HG03460 (cell line): ENCODE data around the gene SPATA16.
"Not testable (repeated sequence)": the region's sequence is repeated elsewhere in the genome, so short reads cannot be mapped to it uniquely, and the experiment has no call there.

Experiments used
- ATAC-seq: cut with Tn5 transposase; IDR thresholded peaks from one replicate; pipeline ENCODE4 v1.9.1; 2021; ENCODE audit not compliant: unreplicated experiment

The SPATA16 gene, protein sequence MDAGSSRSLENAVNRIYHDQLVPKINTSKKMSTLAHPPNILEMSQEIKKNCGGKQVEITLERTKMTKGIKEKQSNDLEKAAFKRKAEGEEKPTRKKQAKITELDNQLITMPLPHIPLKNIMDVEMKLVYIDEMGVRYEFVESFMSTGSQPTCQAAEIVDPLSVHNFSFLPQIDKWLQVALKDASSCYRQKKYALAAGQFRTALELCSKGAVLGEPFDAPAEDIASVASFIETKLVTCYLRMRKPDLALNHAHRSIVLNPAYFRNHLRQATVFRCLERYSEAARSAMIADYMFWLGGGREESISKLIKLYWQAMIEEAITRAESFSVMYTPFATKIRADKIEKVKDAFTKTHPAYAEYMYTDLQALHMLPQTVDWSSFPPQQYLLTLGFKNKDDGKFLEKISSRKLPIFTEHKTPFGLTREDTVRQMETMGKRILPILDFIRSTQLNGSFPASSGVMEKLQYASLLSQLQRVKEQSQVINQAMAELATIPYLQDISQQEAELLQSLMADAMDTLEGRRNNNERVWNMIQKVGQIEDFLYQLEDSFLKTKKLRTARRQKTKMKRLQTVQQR

DNA sequence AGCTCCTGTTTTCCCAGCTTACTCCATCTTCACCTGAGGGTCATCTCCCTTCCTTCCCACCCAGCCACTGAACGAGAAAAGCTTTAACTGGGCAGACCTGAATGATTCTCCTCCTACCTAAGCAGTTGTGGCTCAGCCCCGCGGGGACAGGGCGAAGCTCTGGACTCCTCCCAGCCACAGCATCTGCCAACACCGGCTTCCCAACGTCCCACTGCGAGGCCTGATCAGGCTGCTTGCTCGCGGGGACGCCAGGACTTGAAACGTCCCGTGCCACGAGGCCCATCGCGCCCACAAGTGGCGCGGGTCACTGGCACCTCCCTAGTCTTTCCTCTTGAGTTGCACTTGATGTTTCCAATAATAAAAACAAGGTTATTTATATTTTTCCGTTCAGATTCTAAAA, at the start of gene SPATA16:
SPATA16 (minus strand) TSS at position 250 of the 400 bp plus-strand sequence. CDS start 23,504 bp downstream, outside the sequence.
- ATAC-seq: no peak

DNA sequence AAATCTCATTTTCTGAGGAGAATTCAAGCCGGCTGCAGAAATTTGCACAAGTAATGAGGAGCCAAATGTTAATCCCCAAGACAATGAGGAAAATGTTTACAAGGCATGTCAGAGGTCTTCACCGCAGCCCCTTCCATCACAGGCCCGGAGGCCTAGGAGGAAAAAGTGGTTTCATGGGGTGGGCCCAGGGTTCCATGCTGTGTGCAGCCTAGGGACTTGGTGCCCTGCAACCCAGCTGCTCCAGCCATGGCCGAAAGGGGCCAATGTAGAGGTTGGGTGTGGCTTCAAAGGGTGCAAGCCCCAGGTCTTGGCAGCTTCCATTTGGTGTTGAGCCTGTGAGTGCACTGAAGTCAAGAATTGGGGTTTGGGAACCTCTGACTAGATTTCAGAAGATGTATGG, 42.0 kb upstream of the SPATA16 start:
- ATAC-seq: not testable (repeated sequence)

DNA sequence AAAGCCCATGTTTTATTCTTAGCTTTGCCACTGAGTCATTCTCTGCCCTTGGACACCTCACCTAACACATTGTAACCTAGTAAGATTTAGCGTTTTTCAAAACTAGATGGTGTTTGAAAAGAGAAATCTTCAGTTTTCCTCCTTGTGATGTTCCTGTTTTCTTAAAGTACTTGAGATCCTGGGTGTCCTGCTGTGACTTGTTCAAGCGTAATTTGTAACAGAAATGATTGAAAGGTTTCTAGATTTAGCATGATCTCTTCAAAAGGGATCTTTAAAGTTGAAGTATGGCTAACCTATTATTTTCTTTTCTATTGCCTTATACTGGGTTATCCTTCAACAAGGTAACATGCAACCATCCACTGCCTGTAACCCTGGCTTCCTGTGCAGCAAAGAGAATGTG, 32.6 kb upstream of the SPATA16 start:
- no peak for ATAC-seq

DNA sequence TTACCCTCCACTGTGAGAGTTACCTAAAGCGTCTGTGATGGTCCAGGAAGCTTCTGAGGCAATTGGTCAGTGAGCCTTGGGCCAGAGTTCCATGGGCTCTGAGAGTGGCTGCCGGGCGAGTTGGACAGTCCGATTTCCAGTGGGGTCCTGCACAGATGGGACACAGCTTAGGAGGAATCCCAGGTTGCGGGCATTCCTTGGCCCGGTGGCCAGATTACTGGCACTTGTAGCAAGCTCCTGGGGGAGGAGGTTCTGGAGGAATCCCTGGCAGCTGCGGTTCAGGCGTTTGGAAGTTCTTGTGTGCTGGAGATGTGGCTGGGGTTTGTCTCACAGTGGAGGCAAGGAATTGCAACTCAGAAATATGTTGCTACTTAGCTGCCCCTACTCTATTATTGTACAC, 18.1 kb upstream of the SPATA16 start:
- ATAC-seq: not testable (repeated sequence)

DNA sequence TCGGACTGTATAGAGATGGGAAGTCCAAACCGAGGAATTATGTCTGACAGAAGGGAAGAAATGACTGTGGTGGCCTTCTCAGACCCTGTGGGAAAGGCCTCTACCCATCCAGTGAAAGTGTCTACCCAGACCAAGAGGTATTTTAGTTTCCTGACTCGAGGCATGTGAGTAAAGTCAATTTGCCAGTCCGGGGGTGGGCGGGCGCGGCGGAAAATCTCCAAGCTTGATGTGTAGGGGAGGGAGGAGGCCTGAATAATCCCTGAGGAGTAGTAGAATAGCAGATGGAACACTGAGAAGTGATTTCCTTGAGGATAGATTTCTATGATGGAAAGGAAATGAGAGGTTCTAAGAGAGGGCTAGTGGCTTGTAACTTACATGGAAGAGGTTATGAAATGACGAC, 15.5 kb upstream of the SPATA16 start:
- not testable (repeated sequence) for ATAC-seq

DNA sequence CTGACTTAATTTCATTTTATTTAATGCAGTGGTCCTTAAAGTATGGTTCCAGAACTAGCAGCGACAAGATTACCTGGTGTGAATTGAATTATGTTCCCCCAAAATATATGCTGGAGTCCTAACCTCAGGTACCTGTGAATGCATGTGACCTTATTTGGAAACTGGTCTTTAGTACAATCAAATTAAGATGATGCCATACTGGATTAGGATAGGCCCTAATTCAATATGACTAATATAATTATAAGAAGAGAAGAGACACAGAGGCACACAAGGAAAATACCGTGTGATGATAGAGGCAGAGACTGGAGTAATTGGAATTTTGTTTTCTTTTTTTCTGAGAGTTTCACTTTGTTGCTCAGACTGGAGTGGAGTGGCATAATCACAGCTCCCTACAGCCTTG, 12.6 kb upstream of the SPATA16 start:
- ATAC-seq: no peak

DNA sequence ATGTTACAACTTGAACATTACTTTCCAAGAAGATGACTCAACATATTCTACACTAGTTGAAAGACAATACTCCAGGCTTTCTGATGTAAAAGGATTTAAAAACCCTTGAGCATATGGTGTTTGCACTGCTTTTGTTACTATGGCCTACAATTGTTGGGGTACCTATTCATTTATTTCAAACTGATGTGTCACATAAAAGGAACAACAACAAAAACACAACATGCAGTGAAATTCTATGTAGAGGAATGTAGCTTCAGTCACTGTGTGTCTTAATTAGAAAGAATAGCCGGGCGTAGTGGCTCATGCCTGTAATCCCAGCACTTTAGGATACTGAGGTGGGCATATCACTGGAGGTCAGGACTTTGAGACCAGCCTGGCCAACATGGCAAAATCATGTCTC, 1.6 kb downstream of the SPATA16 start:
- ATAC-seq: no peak

DNA sequence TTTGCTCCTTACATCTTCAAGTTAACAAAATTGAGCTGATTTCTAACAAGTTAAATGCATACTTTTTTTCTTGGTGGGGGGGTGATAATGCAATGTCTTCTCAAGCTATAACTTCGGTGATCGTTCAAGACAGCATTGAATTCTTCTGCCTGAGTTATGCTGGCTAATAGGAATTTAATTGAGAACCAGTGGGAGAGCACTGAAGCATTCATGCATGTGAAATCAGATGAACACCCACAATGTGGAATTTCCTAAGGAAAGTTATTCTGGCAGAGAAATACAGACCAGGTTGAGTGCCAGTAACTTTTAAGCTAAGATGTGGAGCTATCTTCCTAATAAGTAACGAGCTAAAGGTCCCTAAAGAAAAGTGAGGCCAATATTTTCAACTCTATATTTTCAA, 3.0 kb downstream of the SPATA16 start:
- no peak for ATAC-seq

DNA sequence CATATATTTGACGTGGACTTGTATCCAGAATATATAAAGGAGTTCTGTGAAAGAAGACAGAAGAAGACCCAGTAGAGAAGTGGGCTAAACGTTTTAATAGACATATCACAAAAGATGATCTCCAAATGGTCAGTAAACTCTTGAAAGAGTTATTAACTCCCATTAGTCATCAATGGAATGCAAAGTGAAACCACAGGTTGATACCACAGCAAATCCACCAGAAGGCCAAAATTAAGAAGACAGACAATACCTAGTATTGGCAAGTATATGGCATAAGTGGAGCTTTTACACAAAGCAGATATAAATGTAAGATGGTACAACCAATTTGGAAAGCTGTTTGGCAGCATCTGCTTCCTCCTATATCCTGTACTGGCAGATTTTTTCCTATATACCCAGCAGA, 6.0 kb downstream of the SPATA16 start:
- ATAC-seq: no peak

DNA sequence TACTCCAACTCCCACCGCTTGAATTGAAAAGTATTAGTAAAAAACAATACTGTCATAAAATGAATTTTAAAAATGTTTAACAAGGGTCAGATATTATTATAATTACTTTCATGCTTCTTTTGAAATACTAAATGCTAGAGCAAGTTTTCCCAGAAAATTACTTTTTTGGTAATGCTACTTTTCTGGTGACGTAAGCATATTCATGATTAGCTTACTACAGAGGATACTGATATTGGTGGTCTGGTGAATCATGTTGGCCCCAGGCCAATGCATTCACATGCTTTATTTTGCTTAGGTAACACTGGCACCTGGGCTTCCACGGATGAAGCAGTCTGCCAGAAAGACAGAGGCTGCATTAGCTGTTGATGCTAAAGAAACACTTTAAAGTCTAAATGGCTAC, 12.4 kb downstream of the SPATA16 start:
- no peak for ATAC-seq

DNA sequence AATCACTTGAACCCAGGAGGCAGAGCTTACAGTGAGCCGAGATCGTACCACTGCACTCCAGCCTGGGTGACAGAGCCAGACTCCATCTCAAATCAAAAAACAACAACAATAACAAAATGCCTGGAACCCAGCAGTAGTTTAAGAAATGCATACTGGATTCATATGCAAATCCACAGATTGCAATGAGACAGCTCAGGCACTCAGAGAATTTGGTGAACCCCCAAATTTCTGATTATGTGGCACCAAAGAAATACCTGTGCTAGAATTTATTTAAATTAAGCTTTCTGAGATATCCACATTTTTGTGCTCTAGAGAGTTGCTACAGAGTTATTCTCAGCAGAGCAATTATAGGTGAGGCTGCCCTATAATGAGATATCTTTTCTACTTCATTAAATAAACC, 29.7 kb downstream of the SPATA16 start:
- ATAC-seq: no peak

DNA sequence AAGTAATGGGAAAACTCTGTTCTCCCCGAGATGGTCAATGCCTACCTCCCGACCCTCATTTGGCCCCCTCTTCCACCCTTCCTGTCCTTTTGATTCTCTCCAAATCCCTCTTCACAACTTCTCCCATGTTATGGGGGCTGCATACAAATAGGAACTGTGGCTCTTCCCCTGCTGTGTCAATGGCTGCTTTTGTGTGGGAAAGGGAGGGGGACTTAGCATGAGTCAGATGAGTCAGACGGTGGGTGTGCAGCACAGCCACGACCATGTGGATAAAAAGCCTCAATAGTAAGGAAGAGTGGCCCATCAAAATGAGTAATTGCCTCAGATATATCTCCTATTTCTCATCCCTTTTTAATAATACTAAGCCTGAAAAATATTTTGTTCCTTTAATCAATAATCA, 31.9 kb downstream of the SPATA16 start:
- ATAC-seq: no peak

DNA sequence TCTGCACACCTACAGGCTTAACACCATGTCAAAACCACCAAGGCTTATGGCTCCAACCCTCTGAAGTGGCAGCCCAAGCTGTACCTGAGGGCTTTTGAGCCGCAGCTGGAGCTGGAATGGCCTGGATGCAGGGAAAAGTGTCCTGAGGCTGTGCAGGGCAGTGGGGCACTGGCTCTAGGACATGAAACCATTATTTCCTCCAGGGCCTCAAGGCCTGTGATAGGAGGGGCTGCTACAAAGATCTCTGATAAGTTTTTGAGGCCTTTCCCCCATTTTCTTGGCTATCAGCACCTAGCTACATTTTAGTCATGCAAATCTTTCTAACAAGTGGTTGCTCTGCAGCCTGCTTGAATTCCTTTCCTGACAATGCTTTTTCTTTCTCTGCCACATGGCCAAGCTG, 37.6 kb downstream of the SPATA16 start:
- ATAC-seq: no peak

DNA sequence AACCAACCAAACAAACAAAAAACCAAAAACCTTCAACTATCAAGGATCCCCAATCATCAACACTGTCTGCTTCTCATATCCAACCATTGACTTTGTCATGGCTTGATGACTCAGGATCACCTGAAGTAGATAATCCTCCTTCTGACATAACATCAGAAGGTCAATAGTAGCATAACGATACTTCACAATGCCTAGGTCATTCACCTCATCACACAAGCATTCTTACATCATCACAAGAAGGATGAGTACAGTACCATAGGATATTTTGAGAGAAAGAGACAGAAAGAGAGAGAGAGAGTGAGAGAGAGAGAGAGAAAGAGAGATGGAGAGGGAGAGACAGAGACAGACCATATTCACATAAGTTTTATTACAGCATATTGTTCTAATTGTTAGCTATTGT, 42.1 kb downstream of the SPATA16 start:
- no peak for ATAC-seq

DNA sequence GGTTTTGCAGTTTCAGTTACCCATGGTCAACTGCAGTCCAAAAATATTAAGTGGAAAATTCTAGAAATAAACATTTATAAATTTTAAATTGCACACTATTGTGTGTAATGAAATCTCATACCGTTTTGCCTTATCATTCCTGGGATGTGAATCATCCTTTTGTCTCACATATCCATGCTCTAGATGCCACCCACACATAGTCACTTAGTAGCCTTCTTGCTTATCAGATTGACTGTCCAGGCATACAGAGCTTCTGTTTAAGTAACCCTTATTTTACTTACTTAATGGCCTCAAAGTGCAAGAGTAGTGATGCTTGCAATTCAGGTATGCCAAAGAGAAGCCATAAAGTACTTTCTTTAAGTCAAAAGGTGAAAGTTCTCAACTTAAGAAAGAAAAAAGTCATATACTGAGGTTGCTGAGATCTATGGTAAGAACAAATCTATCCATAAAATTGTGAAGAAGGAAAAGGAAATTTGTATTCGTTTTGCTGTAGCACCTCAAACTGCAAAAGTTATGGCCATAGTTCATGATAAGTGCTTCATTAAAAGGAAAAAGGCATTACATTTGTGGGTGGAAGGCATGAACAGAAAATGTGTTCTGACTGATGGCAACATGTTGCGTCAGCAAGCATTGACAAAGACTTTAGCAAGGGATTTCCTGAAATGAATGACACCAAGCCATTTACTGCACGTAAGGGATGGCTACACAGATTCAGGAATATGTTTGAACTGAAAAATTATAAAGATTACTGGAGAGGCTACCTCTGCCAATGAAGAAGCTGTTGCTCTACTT, 43.8 kb downstream of the SPATA16 start:
- no peak for ATAC-seq

DNA sequence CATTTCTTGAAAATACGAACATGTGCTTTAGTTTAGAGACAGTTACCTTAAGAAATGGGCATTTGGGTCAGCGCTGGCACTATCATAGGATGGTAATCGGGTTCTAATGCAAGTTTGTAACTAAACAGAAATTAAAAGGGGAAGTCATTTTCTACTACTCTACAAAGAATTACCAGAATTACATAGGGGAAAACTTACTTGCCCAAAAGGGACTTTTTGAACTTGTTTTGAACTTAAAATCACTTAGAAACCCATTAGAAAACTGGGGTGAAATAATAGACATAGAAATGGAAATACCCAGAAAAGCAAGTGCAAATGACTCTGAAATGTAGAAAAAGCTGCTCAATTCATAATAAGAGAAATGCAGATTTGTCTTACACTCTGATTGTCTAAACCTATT, 44.9 kb downstream of the SPATA16 start:
- no peak for ATAC-seq

DNA sequence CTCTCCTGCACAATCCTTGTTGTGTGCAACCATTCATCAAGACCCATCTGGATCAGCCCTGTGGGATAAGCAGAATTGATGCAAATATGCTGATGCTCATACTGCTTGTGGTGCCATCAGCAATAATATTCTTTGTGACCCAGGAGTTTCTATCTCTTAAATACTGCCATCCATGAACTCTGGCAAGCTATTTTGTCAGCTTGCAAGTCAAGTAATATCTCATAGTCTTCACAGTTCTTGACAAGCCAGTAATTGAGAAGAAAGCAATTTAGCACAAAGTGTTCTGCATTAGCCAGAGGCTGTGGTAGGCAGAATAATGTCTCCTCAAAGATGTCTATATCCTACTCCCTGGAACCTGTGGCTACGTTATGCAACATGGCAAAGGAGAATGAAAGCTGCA, 49.0 kb downstream of the SPATA16 start:
- no peak for ATAC-seq

DNA sequence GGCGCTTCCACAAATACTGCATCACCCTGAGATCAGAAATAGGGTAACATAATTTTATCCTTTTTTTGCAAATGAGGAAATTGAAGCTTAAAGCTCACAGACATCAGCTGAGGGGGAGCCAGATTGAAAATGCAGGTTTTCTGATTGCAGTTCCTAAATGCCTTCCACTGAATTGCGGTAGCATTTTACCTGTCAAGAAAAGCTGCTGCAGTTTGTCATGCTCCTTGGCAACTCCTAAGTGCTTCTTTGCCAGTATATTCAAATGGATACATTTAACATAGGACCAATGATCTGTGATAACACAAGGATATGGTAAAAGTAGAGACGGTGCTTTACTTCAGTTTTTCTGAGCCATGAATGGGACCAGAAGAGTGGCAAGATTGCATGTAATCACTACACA, 50.5 kb downstream of the SPATA16 start:
- ATAC-seq: no peak

DNA sequence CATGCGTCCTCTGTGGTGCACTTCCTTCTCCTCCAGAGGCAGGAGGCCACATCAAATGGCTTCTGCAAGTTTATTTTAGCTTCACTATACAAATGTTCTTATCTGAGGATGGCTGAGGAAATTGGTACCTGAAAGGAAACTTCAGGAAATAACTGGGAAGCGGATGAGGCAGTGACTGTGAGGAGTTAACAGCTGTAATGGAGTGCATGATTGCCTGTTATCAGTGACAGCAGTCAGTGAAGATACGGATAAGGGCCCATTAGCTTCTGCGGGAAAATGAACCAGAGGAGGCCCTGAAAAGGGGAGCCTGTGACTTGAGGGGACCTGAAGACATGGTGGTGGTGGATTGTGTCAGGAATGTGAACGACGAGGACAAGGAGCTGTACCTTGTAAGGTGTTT, 51.8 kb downstream of the SPATA16 start:
- ATAC-seq: no peak

DNA sequence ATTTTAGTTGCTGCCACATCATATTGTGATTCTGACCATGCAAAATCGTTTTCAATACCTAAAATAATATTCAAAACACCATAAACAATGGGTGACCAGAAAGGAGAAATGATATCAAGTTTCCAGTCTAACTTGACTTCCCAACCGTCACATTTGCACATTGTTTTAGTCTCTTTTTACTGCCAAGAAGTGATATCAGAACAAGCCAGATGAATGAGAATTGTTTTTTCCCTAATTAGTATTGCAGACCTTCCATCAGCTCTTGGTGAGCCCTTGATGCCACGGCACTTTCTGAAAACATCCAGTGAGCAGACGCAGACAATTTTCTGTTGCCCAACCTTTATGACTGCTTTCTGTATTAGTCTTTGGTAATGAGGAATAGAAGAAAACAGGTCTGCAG, 62.5 kb downstream of the SPATA16 start:
- no peak for ATAC-seq

DNA sequence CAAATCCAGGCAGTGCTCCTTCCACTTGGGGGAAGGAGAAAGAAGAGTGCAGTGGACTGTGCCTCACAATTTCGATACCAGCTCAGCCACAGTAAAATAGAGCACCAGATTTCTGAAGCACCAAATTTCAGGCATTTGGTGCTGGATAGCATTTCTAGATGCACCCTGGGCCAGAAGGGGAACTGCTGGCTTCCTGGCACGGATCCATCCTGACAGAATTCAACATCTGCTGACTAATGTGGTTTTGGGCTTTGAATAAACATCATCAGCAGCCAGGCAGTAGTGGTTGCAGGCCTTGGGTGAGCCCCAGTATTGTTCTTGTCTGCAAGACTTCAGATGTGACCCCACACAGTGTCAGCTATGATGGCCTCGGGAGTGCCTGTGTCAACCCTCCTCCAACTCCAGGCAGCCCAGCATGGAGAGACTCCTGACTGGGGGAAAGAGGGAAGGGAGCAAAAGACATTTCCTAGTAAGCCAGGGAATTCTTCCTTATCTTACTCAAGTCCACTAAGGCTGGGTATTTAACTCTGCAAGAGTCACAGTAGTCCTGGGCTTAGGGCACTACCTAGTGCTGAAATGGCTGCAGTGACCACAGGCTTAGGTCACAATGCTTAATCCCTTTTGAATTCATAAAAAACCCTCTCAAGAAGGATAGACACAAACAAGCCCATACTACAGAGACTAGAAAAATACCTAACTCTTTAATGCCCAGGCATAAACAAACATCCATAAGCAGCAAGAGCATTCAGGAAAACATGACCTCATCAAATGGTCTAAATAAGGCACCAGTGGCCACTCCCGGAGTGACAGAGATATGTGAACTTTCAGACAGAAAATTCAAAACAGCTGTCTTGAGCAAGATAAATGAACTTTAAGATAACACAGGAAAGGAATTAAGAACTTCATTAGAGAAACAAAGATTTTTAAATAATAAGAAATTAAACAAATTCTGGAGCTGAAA, 74.7 kb downstream of the SPATA16 start:
- no peak for ATAC-seq
